Daoy (cell line): ENCODE measurements around the gene DENND1A. TPM values are rescaled to one million over a fixed set of nuclear protein-coding genes. Genes with fewer than 3 reads are reported as not detected.

Source experiments
- DNase-seq: peaks from one replicate; pipeline ENCODE4 v3.0.0-alpha.2; 2015; ENCODE audit warnings: low read depth
- total RNA-seq: library from RNA; depleted of rRNA; stranded (reverse); fragments of >200 nt; shearing (Covaris generic); gene quantifications from 2 replicates; pipeline ENCODE4 v1.2.3, GENCODE V29; 2014; rRNA removed

Gene DENND1A
- total RNA-seq, 1 experiment from 2014 or later: 9.9 TPM

DNA sequence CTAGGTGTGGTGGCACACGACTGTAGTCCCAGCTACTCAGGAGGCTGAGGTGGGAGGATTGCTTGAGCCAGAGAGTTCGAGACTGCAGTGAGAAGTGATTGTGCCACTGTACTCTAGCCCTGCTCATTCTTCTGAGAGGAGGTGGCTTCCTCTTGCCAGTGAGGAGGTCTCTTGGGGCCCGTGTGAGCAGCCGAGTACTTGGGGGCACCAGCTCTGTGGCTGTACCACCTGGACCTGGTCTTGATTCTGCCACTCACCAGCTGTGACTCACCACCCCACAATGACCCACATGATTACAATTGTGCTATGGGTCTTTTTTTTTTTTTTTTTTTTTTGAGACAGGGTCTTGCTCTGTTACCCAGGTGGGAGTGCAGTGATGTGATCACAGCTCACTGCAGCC, 592.0 kb downstream of the DENND1A start:
- peak; percentile 67 for DNase-seq

DNA sequence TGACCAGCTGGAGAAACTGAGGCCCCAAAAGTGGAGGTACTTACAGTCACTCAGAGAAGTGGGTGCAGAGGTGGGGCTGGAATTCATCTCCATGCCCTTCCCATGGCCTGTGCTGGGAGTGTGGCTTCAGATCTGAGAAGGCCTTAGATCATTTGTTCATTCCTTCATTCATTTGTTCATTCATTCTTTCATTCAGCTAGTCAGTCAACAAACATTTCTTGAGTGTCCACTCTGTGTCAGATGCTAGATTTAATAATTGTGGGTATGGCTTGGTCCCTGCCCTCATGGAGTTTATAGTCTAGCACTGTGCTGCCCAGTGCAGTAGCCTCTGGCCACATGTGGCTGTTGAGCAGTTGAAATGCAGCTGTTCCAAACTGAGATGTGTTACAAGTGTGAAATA, 593.0 kb downstream of the DENND1A start:
- no peak for DNase-seq

DNA sequence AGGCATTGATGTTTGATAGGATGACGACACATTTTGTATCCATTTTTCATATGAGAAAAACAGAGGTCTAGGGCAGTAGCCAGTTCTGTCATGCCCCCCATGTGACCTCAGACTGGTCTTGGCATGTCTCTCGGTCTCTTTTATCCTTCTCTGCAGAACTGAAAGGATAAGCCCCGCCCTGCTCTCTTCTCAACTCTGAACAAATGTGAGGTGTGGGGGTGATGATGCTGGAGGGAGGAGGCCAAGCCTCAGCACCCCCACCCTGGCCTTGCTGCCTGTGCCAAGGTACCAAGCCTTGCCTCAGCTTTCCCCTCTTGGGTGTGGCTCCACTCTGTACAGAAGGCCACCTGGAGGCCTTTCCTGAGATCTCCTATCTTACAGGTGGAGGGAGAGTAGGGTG, 593.5 kb downstream of the DENND1A start:
- DNase-seq: no peak

DNA sequence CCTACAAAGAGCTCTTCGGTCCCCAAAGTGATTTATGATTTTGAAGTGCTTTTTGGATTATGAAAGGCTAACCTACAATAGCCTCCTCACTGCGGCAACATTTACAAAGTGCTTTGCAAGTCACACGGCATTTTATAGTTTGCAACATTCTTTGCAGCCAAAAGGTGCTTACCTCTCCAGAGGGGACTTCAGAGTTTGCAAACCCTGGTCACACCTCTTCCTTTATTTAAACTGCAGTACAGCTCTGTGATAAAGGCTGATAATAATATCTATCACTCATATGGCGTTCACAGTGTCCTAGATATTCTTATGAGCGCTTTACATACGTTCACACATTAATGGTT, 594.0 kb downstream of the DENND1A start:
- DNase-seq: no peak

DNA sequence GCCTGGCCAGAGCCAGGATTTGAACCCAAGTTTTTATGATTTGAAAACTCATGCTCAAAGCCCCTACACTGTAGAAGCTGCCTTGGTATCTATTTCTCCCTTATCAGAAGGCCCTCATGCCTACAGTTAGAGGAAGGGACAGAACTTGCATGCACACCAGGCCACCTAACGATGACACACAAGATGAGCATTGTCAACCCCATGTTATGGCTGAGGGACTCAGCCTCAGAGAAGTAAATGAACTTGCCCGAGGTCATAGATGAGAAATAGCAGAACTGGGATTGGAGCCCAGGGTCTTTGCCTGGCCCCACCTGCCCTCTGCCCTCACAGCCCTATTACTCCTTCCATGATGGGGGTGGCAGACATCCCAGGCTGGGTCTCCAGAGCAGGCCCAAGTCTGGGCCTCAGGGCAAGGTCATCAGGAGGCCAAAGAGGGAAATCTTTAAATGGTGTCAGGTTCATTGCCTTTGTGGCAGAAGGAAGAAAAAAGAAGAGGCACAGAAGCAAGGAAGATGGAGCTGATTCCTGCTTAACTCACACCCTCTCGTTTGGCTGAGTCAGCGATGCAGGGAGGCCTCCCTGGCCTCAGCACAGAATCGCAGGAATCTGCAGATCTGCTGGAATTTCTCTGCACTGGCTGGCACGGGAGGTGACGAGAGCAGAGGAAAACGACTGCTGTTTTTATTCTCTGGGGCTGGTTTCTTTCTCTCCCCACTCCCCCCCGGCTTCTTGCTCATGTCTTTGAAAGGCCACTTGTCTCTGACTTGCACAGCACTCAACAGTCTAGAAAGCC, 594.5 kb downstream of the DENND1A start:
- peak; percentile 86 for DNase-seq

DNA sequence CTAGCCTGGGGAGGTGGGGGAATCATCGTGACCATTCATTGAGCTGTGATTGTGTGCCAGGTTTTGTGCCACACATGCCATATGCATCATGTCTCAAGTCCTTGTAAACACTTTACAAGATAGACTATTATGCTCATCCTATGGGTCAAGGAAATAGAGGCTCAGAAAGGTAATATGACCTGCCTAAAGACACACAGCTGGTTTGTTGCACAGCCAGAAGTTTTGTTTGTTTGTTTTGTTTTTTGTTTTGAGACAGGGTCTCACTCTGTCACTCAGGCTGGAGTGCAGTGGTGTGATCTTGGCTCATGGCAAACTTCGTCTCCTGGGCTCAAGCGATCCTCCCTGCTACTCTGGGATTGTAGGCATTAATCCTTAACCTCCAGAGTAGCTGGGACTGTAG, 595.3 kb downstream of the DENND1A start:
- no peak for DNase-seq

DNA sequence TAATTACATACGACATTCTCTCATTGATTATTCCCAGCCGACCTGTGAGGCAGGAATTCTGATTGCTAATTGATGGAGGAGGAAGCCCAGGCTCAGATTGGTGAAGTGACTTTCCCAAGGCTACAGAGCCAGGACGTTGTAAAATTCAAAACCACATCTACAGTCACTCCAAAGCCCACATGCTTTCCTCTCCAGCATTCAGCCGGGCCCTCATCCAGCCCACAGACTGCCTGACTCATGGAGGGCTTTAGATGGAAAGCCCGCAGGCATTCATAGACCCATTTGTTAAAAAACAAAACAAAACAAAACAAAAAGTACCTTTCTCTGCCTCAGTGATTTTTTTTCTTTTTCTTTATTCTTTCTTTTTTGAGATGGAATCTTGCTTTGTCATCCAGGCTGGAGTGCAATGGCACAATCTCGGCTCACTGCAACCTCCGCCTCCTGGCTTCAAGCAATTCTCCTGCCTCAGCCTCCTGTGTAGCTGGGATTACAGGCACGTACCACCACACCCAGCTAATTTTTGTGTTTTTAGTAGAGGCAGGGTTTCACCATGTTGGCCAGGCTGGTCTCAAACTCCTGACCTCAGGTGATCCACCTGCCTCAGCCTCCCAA, 596.8 kb downstream of the DENND1A start:
- peak; percentile 94 for DNase-seq

DNA sequence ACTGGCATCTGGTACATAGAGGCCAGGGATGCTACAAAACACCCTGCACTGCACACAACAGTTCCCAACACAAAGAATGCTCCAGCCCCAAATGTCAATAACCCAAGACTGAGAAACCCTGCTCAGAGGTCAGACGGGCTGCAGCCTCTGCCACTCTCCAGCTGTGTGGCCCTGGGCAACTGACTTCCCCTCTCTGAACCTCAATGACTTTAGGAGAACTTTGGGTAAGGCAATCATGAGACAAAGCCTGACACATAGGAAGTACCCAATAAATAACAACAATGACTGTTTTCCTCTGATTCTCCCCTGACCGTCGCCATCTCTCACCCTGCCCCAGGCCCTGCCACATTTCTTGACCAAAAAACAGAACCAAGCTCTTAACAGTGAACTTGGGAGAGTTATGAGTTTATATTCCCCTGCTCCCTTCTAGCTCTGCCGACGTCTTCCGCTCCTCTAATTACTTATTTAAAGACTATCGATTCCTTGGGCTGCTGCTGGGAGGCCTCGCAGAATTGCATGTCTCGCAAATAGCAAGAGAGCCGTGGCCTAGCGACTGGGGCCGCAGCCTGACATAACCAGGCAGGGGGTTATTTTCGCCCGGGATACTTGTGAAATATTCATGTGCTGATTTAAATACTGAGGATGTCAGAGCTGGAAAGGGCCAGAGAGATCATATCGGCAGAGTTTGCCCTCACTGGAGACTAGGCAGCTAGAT, 598.4 kb downstream of the DENND1A start:
- DNase-seq: no peak

Other genes with a start within 250 kb of the DENND1A start
- gene LHX2, start 81.6 kb upstream of the DENND1A start, total RNA-seq: 5.7 and 11.9 TPM in 2 replicates